Spleen (tissue), 7 donors: ENCODE data around the gene KCNIP2.

Experiments
- POLR2A ChIP-seq, 3 donors: fragments of 450-650 bp; IDR thresholded peaks; one replicate each; pipeline ENCODE4 v1.5.1; 2017; ENCODE audit warnings: antibody characterized with exemption in 3 of 3, mild to moderate bottlenecking in 1 of 3
- POLR2AphosphoS5 ChIP-seq, 3 donors: sonication (generic); formaldehyde crosslinking; IDR thresholded peaks; one replicate each; pipeline ENCODE4 v1.5.1; 2017; ENCODE audit warnings: antibody characterized with exemption in 3 of 3
- TF ChIP-seq, protein P1 (sequence below), 11 experiments: fragments of 200-600 bp in 7 of 11; fragments of 450-650 bp in 4 of 11; sonication (generic) in 4 of 11; IDR thresholded peaks in 8 of 11; conservative IDR thresholded peaks in 3 of 11; 1 replicate in 7 of 11; 2 replicates in 4 of 11; pipeline versions ENCODE4 v1.4.0 to v1.8.0; 2016 to 2021; ENCODE audit warnings: antibody characterized with exemption in 11 of 11, inconsistent platforms in 4 of 11, mild to moderate bottlenecking in 1 of 11
- donor health status: DM: no; HTN: no; CAD: no; lungs with moderate emphysema.
- donor health status: DM: no; HTN: no; CAD: no.
- donor health status: DM: no; HTN: no; CAD: no.

GRCh38 chr10:101832325-101832771, 11.3 kb downstream of the KCNIP2 start:
- TF ChIP-seq, protein P1, sequence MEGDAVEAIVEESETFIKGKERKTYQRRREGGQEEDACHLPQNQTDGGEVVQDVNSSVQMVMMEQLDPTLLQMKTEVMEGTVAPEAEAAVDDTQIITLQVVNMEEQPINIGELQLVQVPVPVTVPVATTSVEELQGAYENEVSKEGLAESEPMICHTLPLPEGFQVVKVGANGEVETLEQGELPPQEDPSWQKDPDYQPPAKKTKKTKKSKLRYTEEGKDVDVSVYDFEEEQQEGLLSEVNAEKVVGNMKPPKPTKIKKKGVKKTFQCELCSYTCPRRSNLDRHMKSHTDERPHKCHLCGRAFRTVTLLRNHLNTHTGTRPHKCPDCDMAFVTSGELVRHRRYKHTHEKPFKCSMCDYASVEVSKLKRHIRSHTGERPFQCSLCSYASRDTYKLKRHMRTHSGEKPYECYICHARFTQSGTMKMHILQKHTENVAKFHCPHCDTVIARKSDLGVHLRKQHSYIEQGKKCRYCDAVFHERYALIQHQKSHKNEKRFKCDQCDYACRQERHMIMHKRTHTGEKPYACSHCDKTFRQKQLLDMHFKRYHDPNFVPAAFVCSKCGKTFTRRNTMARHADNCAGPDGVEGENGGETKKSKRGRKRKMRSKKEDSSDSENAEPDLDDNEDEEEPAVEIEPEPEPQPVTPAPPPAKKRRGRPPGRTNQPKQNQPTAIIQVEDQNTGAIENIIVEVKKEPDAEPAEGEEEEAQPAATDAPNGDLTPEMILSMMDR (IDR thresholded peaks at IDR 0.05 in 8 of 11, conservative IDR thresholded peaks at IDR 0.05 in 3 of 11), result no peak
- TF ChIP-seq POLR2AphosphoS5 (IDR thresholded peaks at IDR 0.05) (no peak), POLR2A (IDR thresholded peaks at IDR 0.05) (no peak)
